Renal cortex interstitium (tissue), 11 donors: ENCODE results near the gene EFEMP1. TPM values are rescaled to one million over a fixed set of nuclear protein-coding genes. Genes with fewer than 3 reads are reported as not detected.
A peak's percentile ranks its signal among the peaks of the same experiment; 100 is the strongest.

ENCODE experiments used
- DNase-seq, 11 donors: peaks; one replicate each; pipeline ENCODE4 v3.0.0-alpha.2; 2013; ENCODE audit warnings: low read depth in 9 of 11, low spot score in 4 of 11; ENCODE audit errors: extremely low read depth in 1 of 11
- polyA plus RNA-seq, 3 donors: library from polyadenylated mRNA; unstranded; fragments of 120-200 nt; gene quantifications; one replicate each; pipeline ENCODE4 v1.2.1, GENCODE V29; 2013; ENCODE audit not compliant: insufficient read length in 3 of 3

The EFEMP1 gene
- polyA plus RNA-seq, 3 donors = 94.1 to 104 (median 97.8) TPM

- no peak for DNase-seq
Measured at GRCh38 chr2:55949613-55950012, 26.0 kb upstream of the EFEMP1 start.

- no peak for DNase-seq
Measured at GRCh38 chr2:55949211-55949610, 25.6 kb upstream of the EFEMP1 start.

GRCh38 chr2:55948176-55948923 lies 24.8 kb upstream of the EFEMP1 start:
- DNase-seq = no peak

- DNase-seq = no peak
Measured at GRCh38 chr2:55947752-55948151, 24.2 kb upstream of the EFEMP1 start.

GRCh38 chr2:55946793-55947192 lies 23.2 kb upstream of the EFEMP1 start:
- DNase-seq = no peak

GRCh38 chr2:55943466-55943865 lies 19.9 kb upstream of the EFEMP1 start:
- DNase-seq = no peak

GRCh38 chr2:55936351-55936750 lies 12.8 kb upstream of the EFEMP1 start:
- DNase-seq = no peak

GRCh38 chr2:55934337-55934736 lies 10.8 kb upstream of the EFEMP1 start:
- DNase-seq = no peak

- DNase-seq = no peak
Measured at GRCh38 chr2:55932843-55933242, 9.3 kb upstream of the EFEMP1 start.

GRCh38 chr2:55931281-55931680 lies 7.7 kb upstream of the EFEMP1 start:
- no peak for DNase-seq

- no peak for DNase-seq
Measured at GRCh38 chr2:55929476-55929875, 5.9 kb upstream of the EFEMP1 start.

GRCh38 chr2:55926974-55927373 lies 3.4 kb upstream of the EFEMP1 start:
- DNase-seq = no peak

GRCh38 chr2:55926246-55926645 lies 2.7 kb upstream of the EFEMP1 start:
- DNase-seq = no peak

GRCh38 chr2:55923982-55924321 lies 370 bp upstream of the EFEMP1 start:
- no peak for DNase-seq

GRCh38 chr2:55922291-55922907 lies 1.2 kb downstream of the EFEMP1 start:
- peak in 2 of 11 donors; percentile 32 to 38 for DNase-seq

- DNase-seq = no peak
Measured at GRCh38 chr2:55919574-55919973, 4.0 kb downstream of the EFEMP1 start.

- no peak for DNase-seq
Measured at GRCh38 chr2:55918856-55919255, 4.7 kb downstream of the EFEMP1 start.

- DNase-seq = no peak
Measured at GRCh38 chr2:55917713-55918390, 5.7 kb downstream of the EFEMP1 start.

- DNase-seq = no peak
Measured at GRCh38 chr2:55917117-55917516, 6.5 kb downstream of the EFEMP1 start.

- no peak for DNase-seq
Measured at GRCh38 chr2:55916473-55917049, 7.0 kb downstream of the EFEMP1 start.
